Lower leg skin (tissue), 3 donors: ENCODE measurements around the gene AUTS2.

Experiments used
- POLR2A ChIP-seq, 2 donors: fragments of 450-650 bp; IDR thresholded peaks; one replicate each; pipeline ENCODE4 v1.6.1; 2016 to 2017; ENCODE audit warnings: antibody characterized with exemption in 2 of 2, mild to moderate bottlenecking in 1 of 2, moderate library complexity in 1 of 2
- TF ChIP-seq, protein P1 (sequence below), 3 donors: fragments of 450-650 bp; IDR thresholded peaks; one replicate each; pipeline ENCODE4 v1.5.1; 2016; ENCODE audit warnings: antibody characterized with exemption in 3 of 3, mild to moderate bottlenecking in 3 of 3, moderate library complexity in 2 of 3

DNA sequence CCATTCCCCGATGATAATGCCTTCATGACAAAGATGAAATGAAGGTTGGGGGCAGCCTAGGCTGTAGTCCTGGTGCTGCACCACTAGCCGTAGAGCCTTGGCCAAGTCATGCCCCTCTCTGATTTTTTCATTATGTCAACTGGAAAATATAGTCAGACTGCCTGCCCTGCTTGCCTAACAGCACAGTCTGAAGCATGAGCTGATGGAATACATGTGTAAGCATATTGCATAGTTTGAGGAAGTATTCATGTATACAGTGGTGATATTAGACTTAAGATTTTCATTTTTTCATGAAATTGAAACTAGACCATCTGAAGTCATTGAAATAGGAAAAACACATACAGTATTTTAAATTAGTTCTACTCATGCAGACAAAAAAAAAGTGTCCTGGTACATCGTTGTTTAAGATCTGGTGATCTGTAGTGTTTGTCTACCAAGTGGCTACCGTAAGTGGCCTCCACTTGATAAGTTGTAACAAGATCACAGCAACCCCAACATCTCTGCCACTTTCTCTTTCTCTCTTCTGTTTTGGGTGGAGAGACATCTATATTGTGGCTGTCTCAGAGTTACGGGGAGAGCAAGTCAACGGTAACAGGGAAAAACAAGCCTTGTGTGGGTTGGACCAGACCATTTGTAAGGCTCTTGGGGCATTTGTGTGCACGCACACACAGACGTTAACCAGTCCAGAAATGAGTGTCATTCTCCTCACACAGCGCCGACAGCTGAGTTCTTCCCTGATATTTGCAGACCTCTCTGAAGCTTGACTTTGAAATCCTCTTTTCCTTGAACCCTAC, 817.1 kb downstream of the AUTS2 start:
- TF ChIP-seq, protein P1, sequence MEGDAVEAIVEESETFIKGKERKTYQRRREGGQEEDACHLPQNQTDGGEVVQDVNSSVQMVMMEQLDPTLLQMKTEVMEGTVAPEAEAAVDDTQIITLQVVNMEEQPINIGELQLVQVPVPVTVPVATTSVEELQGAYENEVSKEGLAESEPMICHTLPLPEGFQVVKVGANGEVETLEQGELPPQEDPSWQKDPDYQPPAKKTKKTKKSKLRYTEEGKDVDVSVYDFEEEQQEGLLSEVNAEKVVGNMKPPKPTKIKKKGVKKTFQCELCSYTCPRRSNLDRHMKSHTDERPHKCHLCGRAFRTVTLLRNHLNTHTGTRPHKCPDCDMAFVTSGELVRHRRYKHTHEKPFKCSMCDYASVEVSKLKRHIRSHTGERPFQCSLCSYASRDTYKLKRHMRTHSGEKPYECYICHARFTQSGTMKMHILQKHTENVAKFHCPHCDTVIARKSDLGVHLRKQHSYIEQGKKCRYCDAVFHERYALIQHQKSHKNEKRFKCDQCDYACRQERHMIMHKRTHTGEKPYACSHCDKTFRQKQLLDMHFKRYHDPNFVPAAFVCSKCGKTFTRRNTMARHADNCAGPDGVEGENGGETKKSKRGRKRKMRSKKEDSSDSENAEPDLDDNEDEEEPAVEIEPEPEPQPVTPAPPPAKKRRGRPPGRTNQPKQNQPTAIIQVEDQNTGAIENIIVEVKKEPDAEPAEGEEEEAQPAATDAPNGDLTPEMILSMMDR (IDR thresholded peaks at IDR 0.05) = no peak
- no peak for TF ChIP-seq POLR2A (IDR thresholded peaks at IDR 0.05)
